CD4-positive, alpha-beta T cell (primary cell): ENCODE results near the gene PLEKHG2. TPM values are rescaled to one million over a fixed set of nuclear protein-coding genes. Genes with fewer than 3 reads are reported as not detected.

Experiments used
- ATAC-seq: fragments of 200-7000 bp; cut with Tn5 transposase; one replicate; pipeline ENCODE4 v1.10.0; 2022; ENCODE audit warnings: mild to moderate bottlenecking; ENCODE audit not compliant: poor library complexity
- CTCF ChIA-PET: fragments of 350-600 bp; sonication (Branson Sonifier 250); formaldehyde crosslinking; loops from one replicate; lab custom pipeline; 2021; ENCODE audit warnings: antibody characterized with exemption, inconsistent platforms; lab: Charles Lee
- POLR2A ChIA-PET: fragments of 350-600 bp; sonication (Branson Sonifier 250); formaldehyde crosslinking; loops from one replicate; lab custom pipeline; 2021; ENCODE audit warnings: antibody characterized with exemption, inconsistent platforms; lab: Charles Lee
- DNase-seq, 14 experiments: peaks; one replicate each; pipeline ENCODE4 v3.0.0-alpha.2; 2013 to 2020; ENCODE audit warnings: mixed read lengths in 2 of 14
- H3K27ac ChIP-seq, 2 donors: one replicate each; pipeline versions ENCODE4 v1.5.1 to v1.7.0; 2013; ENCODE audit warnings: low read length in 2 of 2, low read depth in 1 of 2, mild to moderate bottlenecking in 1 of 2
- H3K27me3 ChIP-seq, 2 experiments: 1 replicate in 1 of 2; 2 replicates in 1 of 2; pipeline versions ENCODE4 v1.6.1 to v1.7.0; 2013; ENCODE audit warnings: low read length in 2 of 2, control low read depth in 1 of 2, mild to moderate bottlenecking in 1 of 2, moderate library complexity in 1 of 2; ENCODE audit not compliant: insufficient read depth in 2 of 2, control insufficient read depth in 1 of 2
- H3K36me3 ChIP-seq: one replicate; pipeline ENCODE4 v1.6.1; 2013; ENCODE audit warnings: low read length, control low read depth; ENCODE audit not compliant: insufficient read depth
- H3K4me1 ChIP-seq: one replicate; pipeline ENCODE4 v1.6.1; 2013; ENCODE audit warnings: low read length, control low read depth; ENCODE audit not compliant: insufficient read depth
- H3K4me3 ChIP-seq: one replicate; pipeline ENCODE4 v1.5.1; 2013; ENCODE audit warnings: mild to moderate bottlenecking, low read length, moderate library complexity
- H3K9me3 ChIP-seq, 2 experiments: 1 replicate in 1 of 2; 2 replicates in 1 of 2; pipeline versions ENCODE4 v1.6.1 to v1.7.0; 2013; ENCODE audit warnings: low read length in 2 of 2, mild to moderate bottlenecking in 2 of 2, control low read depth in 1 of 2, moderate library complexity in 1 of 2; ENCODE audit not compliant: control insufficient read depth in 1 of 2, insufficient read depth in 1 of 2
- H3K27ac Mint-ChIP-seq: one replicate; pipeline ENCODE4 v1.8.0; 2020; ENCODE audit warnings: mixed read lengths
- H3K27me3 Mint-ChIP-seq: one replicate; pipeline ENCODE4 v1.8.0; 2021; ENCODE audit warnings: mixed read lengths
- H3K36me3 Mint-ChIP-seq: one replicate; pipeline ENCODE4 v1.8.0; 2021; ENCODE audit warnings: low read depth, mixed read lengths
- H3K4me1 Mint-ChIP-seq: one replicate; pipeline ENCODE4 v1.8.0; 2021; ENCODE audit warnings: low read depth, mixed read lengths
- H3K4me3 Mint-ChIP-seq: one replicate; pipeline ENCODE4 v1.8.0; 2020; ENCODE audit warnings: mild to moderate bottlenecking, mixed read lengths
- H3K9me3 Mint-ChIP-seq: one replicate; pipeline ENCODE4 v1.8.0; 2020; ENCODE audit warnings: mixed read lengths
- CTCF ChIP-seq: fragments of 200-600 bp; IDR thresholded peaks from one replicate; pipeline ENCODE4 v1.8.0; 2022; ENCODE audit warnings: antibody characterized with exemption, mild to moderate bottlenecking
- intact Hi-C, 2 experiments: fragments of 100-400 bp; cut with DNase I in 1 of 2; cut with micrococcal nuclease in 1 of 2; formaldehyde crosslinking; loops; one replicate each; pipeline versions ENCODE4 v1.15.1 to v1.9.0; 2023 to 2025; cut with DNase I, micrococcal nuclease
- total RNA-seq, 174 experiments: library from RNA in 2 of 174; stranded (reverse) in 2 of 174; gene quantifications; one replicate each; pipeline ENCODE4 v1.2.3 and lab custom pipeline; 2021 to 2026

The PLEKHG2 gene
- total RNA-seq, 2 experiments from 2014 or later = 80.6 to 81.4 TPM

GRCh38 chr19:39469036-39469435, 56.6 kb downstream of the PLEKHG2 start:
- H3K36me3 Mint-ChIP-seq = peaks cover 87% of the 10 kb centered on the region
- no peak overlapping the region for H3K4me3 ChIP-seq
- no peak for TF ChIP-seq CTCF
- DNase-seq (no peak), ATAC-seq (no peak)
- CTCF ChIA-PET = no interaction called here
- no peaks in the 10 kb centered on the region for H3K27me3 ChIP-seq
- no peak overlapping the region for H3K27ac ChIP-seq
- intact Hi-C loops = no loop called here
- H3K4me3 Mint-ChIP-seq = no peak overlapping the region
- H3K27ac Mint-ChIP-seq = peak overlapping the region; percentile 36
- H3K4me1 ChIP-seq = no peaks in the 10 kb centered on the region
- H3K4me1 Mint-ChIP-seq = no peaks in the 10 kb centered on the region
- POLR2A ChIA-PET = no interaction called here
- H3K36me3 ChIP-seq = peaks cover 100% of the 10 kb centered on the region
- no peaks in the 10 kb centered on the region for H3K9me3 Mint-ChIP-seq
- H3K9me3 ChIP-seq = no peaks in the 10 kb centered on the region
- H3K27me3 Mint-ChIP-seq = no peaks in the 10 kb centered on the region

- Mint-ChIP-seq H3K36me3 (peaks cover 89% of the 10 kb centered on the region), H3K4me3 (no peak overlapping the region), H3K27me3 (no peaks in the 10 kb centered on the region), H3K27ac (peak overlapping the region; percentile 36), H3K4me1 (no peaks in the 10 kb centered on the region), H3K9me3 (no peaks in the 10 kb centered on the region)
- Histone ChIP-seq H3K4me1 (no peaks in the 10 kb centered on the region), H3K36me3 (peaks cover 99% of the 10 kb centered on the region), H3K4me3 (no peak overlapping the region), H3K27me3 (no peaks in the 10 kb centered on the region), H3K9me3 (no peaks in the 10 kb centered on the region), H3K27ac (no peak overlapping the region)
- DNase-seq = no peak
- TF ChIP-seq CTCF = no peak
- POLR2A ChIA-PET = no interaction called here
- intact Hi-C loops = no loop called here
- no peak for ATAC-seq
- CTCF ChIA-PET = no interaction called here
These were observed 57.1 kb downstream of the PLEKHG2 start for GRCh38 chr19:39469567-39469966.

GRCh38 chr19:39470724-39471339, 58.4 kb downstream of the PLEKHG2 start:
- no peak for ATAC-seq
- Histone ChIP-seq H3K27me3 (no peaks in the 10 kb centered on the region), H3K9me3 (no peaks in the 10 kb centered on the region), H3K36me3 (peaks cover 95% of the 10 kb centered on the region), H3K4me3 (no peak overlapping the region), H3K27ac (no peak overlapping the region), H3K4me1 (no peaks in the 10 kb centered on the region)
- H3K27ac Mint-ChIP-seq = no peak overlapping the region
- H3K4me3 Mint-ChIP-seq = no peak overlapping the region
- CTCF ChIA-PET = no interaction called here
- H3K4me1 Mint-ChIP-seq = no peaks in the 10 kb centered on the region
- DNase-seq = no peak
- no peaks in the 10 kb centered on the region for H3K9me3 Mint-ChIP-seq
- H3K36me3 Mint-ChIP-seq = peaks cover 89% of the 10 kb centered on the region
- intact Hi-C loops = no loop called here
- TF ChIP-seq CTCF = no peak
- H3K27me3 Mint-ChIP-seq = no peaks in the 10 kb centered on the region
- POLR2A ChIA-PET = interaction anchor here (1.3 kb wide), 1 partner anchor 35 kb away, joined by 3 read pairs; the partner anchor contains the start of gene RPS16
